Dermis lymphatic vessel endothelial cell (primary cell): Measurements from ENCODE around the gene NAA16. TPM values are rescaled to one million over a fixed set of nuclear protein-coding genes. Genes with fewer than 3 reads are reported as not detected.

ENCODE experiments used
- total RNA-seq: library from RNA; depleted of rRNA; stranded (reverse); fragments of >200 nt; gene quantifications from 2 replicates; pipeline ENCODE4 v1.2.1, GENCODE V29; 2014

Gene NAA16
- 5.5 and 6.4 TPM in 2 replicates for total RNA-seq

GRCh38 chr13:41310963-41311405 is at the start of gene NAA16:
TSS of gene NAA16 (plus strand) at chr13:41311267. CDS start at chr13:41311529, 262 bp downstream.

GRCh38 chr13:41263261-41263971 is 47.7 kb upstream of the NAA16 start, which contains the start of gene MTRF1:
TSS of gene MTRF1 (minus strand) at chr13:41263576. CDS start at chr13:41260907, 2,669 bp downstream.

Other genes starting within 250 kb of the NAA16 start
- gene WBP4, start 249.8 kb upstream of the NAA16 start, total RNA-seq, result 7.6 TPM in 2 replicates
- 6.8 and 9.8 TPM in 2 replicates for gene KBTBD6, start 178.5 kb upstream of the NAA16 start, total RNA-seq
- 8.5 and 8.8 TPM in 2 replicates for gene KBTBD7, start 116.7 kb upstream of the NAA16 start, total RNA-seq
- 8.9 and 9.4 TPM in 2 replicates for gene MTRF1, start 47.7 kb upstream of the NAA16 start, total RNA-seq
- gene RGCC, start 146.3 kb downstream of the NAA16 start, total RNA-seq, result 35.2 and 188 TPM in 2 replicates